ENCODE results near the gene CLDN16. TPM values are rescaled to one million over a fixed set of nuclear protein-coding genes. Genes with fewer than 3 reads are reported as not detected.

Gene CLDN16
- polyA plus RNA-seq, 3 donors = not detected

DNA sequence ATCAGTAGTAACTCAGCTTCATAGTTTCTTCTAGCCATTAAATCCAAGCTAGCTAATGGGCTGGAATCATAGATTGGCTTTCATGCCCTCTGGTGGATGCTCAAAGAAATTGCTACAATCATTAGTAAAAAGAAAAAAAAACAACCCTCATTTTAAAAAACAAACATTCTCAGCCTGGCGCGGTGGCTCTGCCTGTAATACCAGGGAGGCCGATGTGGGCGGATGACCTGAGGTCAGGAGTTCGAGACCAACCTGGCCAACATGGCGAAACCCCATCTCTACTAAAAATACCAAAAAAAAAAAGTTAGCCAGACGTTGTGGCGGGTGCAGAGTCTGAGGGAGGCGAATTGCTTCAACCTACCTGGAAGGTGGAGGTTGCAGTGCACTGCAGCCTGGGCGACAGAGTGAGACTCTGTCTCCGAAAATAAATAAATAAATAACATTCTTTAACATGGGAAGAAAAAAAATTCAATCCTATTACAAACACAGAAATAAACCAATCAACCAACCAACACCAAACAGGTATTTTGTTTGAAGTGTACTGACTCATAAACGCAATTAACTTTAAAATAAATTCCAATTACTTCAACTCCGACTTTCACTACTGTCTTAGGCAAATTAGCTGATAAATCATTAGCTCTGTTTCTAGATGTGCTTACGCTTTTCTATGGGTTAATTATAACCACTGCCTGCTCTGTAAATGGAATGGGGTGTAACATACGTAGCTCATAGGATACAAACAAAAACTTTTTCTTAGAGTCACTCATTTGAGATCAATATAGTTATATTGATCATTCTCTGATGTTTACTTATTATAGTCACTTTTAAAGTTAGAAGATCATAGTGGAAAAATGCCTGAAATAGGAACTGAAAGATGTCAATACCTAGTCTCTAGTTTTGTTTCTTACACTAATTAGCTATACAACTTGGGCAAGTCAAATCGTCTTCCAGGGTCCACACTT, 36.8 kb downstream of the CLDN16 start:
- Histone ChIP-seq H4K20me1 (ENCODE audit: insufficient read depth, low read length) (no peaks in the 10 kb centered on the region), H3K79me2 (ENCODE audit: insufficient read depth, low read length) (no peaks in the 10 kb centered on the region), H3K4me2 (replicated peaks; ENCODE audit: extremely low read depth, low read length, poor library complexity, severe bottlenecking) (no peak overlapping the region), H3K27me3 (ENCODE audit: control insufficient read depth in 2 of 2, insufficient read depth in 2 of 2, low read length in 2 of 2) (peaks cover 0 to 3% of the 10 kb centered on the region in 2 donors), H2AFZ (ENCODE audit: insufficient read depth, low read depth, low read length, poor library complexity, severe bottlenecking) (no peak overlapping the region), H3K4me3 (replicated peaks in 1 of 3; ENCODE audit: low read depth in 2 of 3, low read length in 3 of 3) (no peak overlapping the region), H3K27ac (ENCODE audit: low read depth in 1 of 2, low read length in 2 of 2) (no peak overlapping the region), H3K36me3 (replicated peaks in 1 of 2; ENCODE audit: control insufficient read depth in 1 of 2, insufficient read depth in 2 of 2, low read length in 2 of 2) (no peaks in the 10 kb centered on the region), H3K9ac (ENCODE audit: insufficient read depth, low read length, poor library complexity, severe bottlenecking) (no peak overlapping the region), H3K4me1 (ENCODE audit: control insufficient read depth in 1 of 2, insufficient read depth in 2 of 2, low read length in 2 of 2) (no peaks in the 10 kb centered on the region), H3K9me3 (replicated peaks in 1 of 2; ENCODE audit: control insufficient read depth in 1 of 2, insufficient read depth in 1 of 2, low read length in 2 of 2) (no peaks in the 10 kb centered on the region)
- Mint-ChIP-seq H3K9me3 (peaks cover 0 to 2% (median 0%) of the 10 kb centered on the region in 7 donors), H3K27me3 (ENCODE audit: low read depth in 3 of 3) (peaks cover 0 to 4% (median 2%) of the 10 kb centered on the region in 3 donors), H3K4me1 (peaks cover 3% of the 10 kb centered on the region), H3K27ac (peak overlapping the region in 1 of 7 donors; percentile 68), H3K4me3 (peak overlapping the region in 1 of 2 donors; percentile 63), H3K36me3 (no peaks in the 10 kb centered on the region)
- WGBS (ENCODE audit: insufficient coverage) = no CpG with 5 or more reads among the region's 16 CpGs
- intact Hi-C loops (cut with micrococcal nuclease) = loop anchor here in 1 of 2 donors (10.0 kb wide), 1 partner anchor 470 kb away; no protein-coding TSS in a partner anchor
- DNase-seq = peak; percentile 3 to 28 (median 23)
- TF ChIP-seq, protein P1, sequence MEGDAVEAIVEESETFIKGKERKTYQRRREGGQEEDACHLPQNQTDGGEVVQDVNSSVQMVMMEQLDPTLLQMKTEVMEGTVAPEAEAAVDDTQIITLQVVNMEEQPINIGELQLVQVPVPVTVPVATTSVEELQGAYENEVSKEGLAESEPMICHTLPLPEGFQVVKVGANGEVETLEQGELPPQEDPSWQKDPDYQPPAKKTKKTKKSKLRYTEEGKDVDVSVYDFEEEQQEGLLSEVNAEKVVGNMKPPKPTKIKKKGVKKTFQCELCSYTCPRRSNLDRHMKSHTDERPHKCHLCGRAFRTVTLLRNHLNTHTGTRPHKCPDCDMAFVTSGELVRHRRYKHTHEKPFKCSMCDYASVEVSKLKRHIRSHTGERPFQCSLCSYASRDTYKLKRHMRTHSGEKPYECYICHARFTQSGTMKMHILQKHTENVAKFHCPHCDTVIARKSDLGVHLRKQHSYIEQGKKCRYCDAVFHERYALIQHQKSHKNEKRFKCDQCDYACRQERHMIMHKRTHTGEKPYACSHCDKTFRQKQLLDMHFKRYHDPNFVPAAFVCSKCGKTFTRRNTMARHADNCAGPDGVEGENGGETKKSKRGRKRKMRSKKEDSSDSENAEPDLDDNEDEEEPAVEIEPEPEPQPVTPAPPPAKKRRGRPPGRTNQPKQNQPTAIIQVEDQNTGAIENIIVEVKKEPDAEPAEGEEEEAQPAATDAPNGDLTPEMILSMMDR (IDR thresholded peaks at IDR 0.05) = peak; percentile 68

DNA sequence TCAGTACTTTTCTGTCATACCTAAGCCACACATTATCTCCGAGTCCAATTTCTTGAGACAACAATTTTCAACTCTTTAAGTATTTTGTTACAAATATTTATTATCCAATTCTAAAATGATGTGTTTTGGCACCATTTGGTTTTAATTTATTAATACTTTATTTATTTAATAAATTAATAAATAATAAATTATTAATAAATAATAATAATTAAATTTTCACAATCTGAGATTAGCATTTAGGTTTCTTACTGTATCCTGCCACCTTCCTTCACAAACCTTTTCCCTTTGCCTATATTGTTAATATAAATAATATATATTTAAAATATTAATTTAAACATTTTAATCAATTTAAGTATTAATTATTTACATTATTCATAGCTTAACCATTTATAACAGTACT, 37.9 kb downstream of the CLDN16 start:
- DNase-seq = no peak
- H3K27me3 Mint-ChIP-seq (ENCODE audit: low read depth in 3 of 3) = peaks cover 0 to 4% (median 2%) of the 10 kb centered on the region in 3 donors
- no peaks in the 10 kb centered on the region for H3K4me1 ChIP-seq (ENCODE audit: control insufficient read depth in 1 of 2, insufficient read depth in 2 of 2, low read length in 2 of 2)
- peaks cover 0 to 3% of the 10 kb centered on the region in 2 donors for H3K27me3 ChIP-seq (ENCODE audit: control insufficient read depth in 2 of 2, insufficient read depth in 2 of 2, low read length in 2 of 2)
- no peak overlapping the region for H3K27ac ChIP-seq (ENCODE audit: low read depth in 1 of 2, low read length in 2 of 2)
- H3K4me3 ChIP-seq (replicated peaks in 1 of 3; ENCODE audit: low read depth in 2 of 3, low read length in 3 of 3) = no peak overlapping the region
- no peaks in the 10 kb centered on the region for H3K36me3 ChIP-seq (replicated peaks in 1 of 2; ENCODE audit: control insufficient read depth in 1 of 2, insufficient read depth in 2 of 2, low read length in 2 of 2)
- no peak overlapping the region for H3K9ac ChIP-seq (ENCODE audit: insufficient read depth, low read length, poor library complexity, severe bottlenecking)
- no peaks in the 10 kb centered on the region for H3K9me3 ChIP-seq (replicated peaks in 1 of 2; ENCODE audit: control insufficient read depth in 1 of 2, insufficient read depth in 1 of 2, low read length in 2 of 2)
- H3K36me3 Mint-ChIP-seq = no peaks in the 10 kb centered on the region
- no peaks in the 10 kb centered on the region for H4K20me1 ChIP-seq (ENCODE audit: insufficient read depth, low read length)
- peaks cover 0 to 2% (median 0%) of the 10 kb centered on the region in 7 donors for H3K9me3 Mint-ChIP-seq
- no peak overlapping the region for H2AFZ ChIP-seq (ENCODE audit: insufficient read depth, low read depth, low read length, poor library complexity, severe bottlenecking)
- peaks cover 3% of the 10 kb centered on the region for H3K4me1 Mint-ChIP-seq
- no peak overlapping the region for H3K27ac Mint-ChIP-seq
- H3K79me2 ChIP-seq (ENCODE audit: insufficient read depth, low read length) = no peaks in the 10 kb centered on the region
- TF ChIP-seq, protein P1 (IDR thresholded peaks at IDR 0.05) = no peak
- H3K4me3 Mint-ChIP-seq = no peak overlapping the region
- intact Hi-C loops (cut with micrococcal nuclease) = loop anchor here in 1 of 2 donors (10.0 kb wide), 1 partner anchor 471 kb away; no protein-coding TSS in a partner anchor
- no peak overlapping the region for H3K4me2 ChIP-seq (replicated peaks; ENCODE audit: extremely low read depth, low read length, poor library complexity, severe bottlenecking)
- WGBS (ENCODE audit: insufficient coverage) = no CpG with 5 or more reads among the region's 1 CpG
